Right atrium auricular region (tissue), 2 donors: ENCODE results near the gene DAAM2. TPM values are rescaled to one million over a fixed set of nuclear protein-coding genes. Genes with fewer than 3 reads are reported as not detected.

Experiments
- DNase-seq: peaks from one replicate; pipeline ENCODE4 v3.0.0-alpha.2; 2019; ENCODE audit warnings: low spot score
- H3K27ac ChIP-seq, 2 donors: fragments of 200-600 bp; sonication (generic); 1 replicate in 1 of 2; 2 replicates in 1 of 2; pipeline ENCODE4 v1.5.1; 2016 to 2019
- H3K27me3 ChIP-seq, 2 donors: fragments of 200-600 bp; sonication (generic); one replicate each; pipeline versions ENCODE4 v1.5.1 to v1.6.0; 2017 to 2019
- H3K36me3 ChIP-seq: fragments of 200-600 bp; sonication (generic); one replicate; pipeline ENCODE4 v1.5.1; 2016
- H3K4me1 ChIP-seq, 2 donors: fragments of 200-600 bp; sonication (generic); one replicate each; pipeline versions ENCODE4 v1.5.1 to v1.6.0; 2017 to 2019
- H3K4me3 ChIP-seq, 2 donors: fragments of 200-600 bp; sonication (generic); 1 replicate in 1 of 2; 2 replicates in 1 of 2; pipeline ENCODE4 v1.5.1; 2017 to 2019; ENCODE audit warnings: mild to moderate bottlenecking in 1 of 2, moderate library complexity in 1 of 2
- H3K9me3 ChIP-seq, 2 donors: fragments of 200-600 bp; sonication (generic); one replicate each; pipeline ENCODE4 v1.5.1; 2019
- CTCF ChIP-seq, 2 donors: fragments of 200-600 bp; sonication (generic); IDR thresholded peaks; one replicate each; pipeline ENCODE4 v1.5.1; 2019; ENCODE audit warnings: antibody characterized with exemption in 2 of 2
- total RNA-seq, 2 donors: library from RNA; depleted of rRNA; stranded (reverse); fragments of >200 nt; gene quantifications; one replicate each; pipeline ENCODE4 v1.1.0, GENCODE V29; 2016

DAAM2 gene
- total RNA-seq, 2 donors from 2014 or later: 8.3 to 9.7 TPM

- Histone ChIP-seq H3K27ac (no peak overlapping the region), H3K27me3 (no peaks in the 10 kb centered on the region), H3K4me3 (no peak overlapping the region), H3K9me3 (no peaks in the 10 kb centered on the region), H3K36me3 (peaks cover 33% of the 10 kb centered on the region), H3K4me1 (peaks cover 0 to 2% of the 10 kb centered on the region in 2 donors)
- no peak for TF ChIP-seq CTCF (IDR thresholded peaks at IDR 0.05)
- DNase-seq: no peak
These were observed 84.7 kb downstream of the DAAM2 start for GRCh38 chr6:39876826-39877225.

- H3K27ac ChIP-seq: no peak overlapping the region
- H3K36me3 ChIP-seq: peaks cover 26% of the 10 kb centered on the region
- TF ChIP-seq CTCF (IDR thresholded peaks at IDR 0.05): no peak
- DNase-seq: no peak
- no peaks in the 10 kb centered on the region for H3K27me3 ChIP-seq
- no peaks in the 10 kb centered on the region for H3K9me3 ChIP-seq
- H3K4me3 ChIP-seq: no peak overlapping the region
- H3K4me1 ChIP-seq: peaks cover 0 to 20% of the 10 kb centered on the region in 2 donors
These were observed 87.4 kb downstream of the DAAM2 start for GRCh38 chr6:39879535-39879934.

- no peak for DNase-seq
- Histone ChIP-seq H3K4me1 (peaks cover 0 to 20% of the 10 kb centered on the region in 2 donors), H3K27me3 (no peaks in the 10 kb centered on the region), H3K9me3 (no peaks in the 10 kb centered on the region), H3K4me3 (no peak overlapping the region), H3K36me3 (peaks cover 16% of the 10 kb centered on the region), H3K27ac (no peak overlapping the region)
- TF ChIP-seq CTCF (IDR thresholded peaks at IDR 0.05): no peak
These were observed 88.4 kb downstream of the DAAM2 start for GRCh38 chr6:39880594-39880993.

GRCh38 chr6:39881851-39882530, 89.8 kb downstream of the DAAM2 start:
- no peaks in the 10 kb centered on the region for H3K9me3 ChIP-seq
- H3K4me1 ChIP-seq: peaks cover 0 to 25% of the 10 kb centered on the region in 2 donors
- H3K27me3 ChIP-seq: no peaks in the 10 kb centered on the region
- DNase-seq: no peak
- H3K27ac ChIP-seq: peak overlapping the region; percentile 35 to 41
- H3K4me3 ChIP-seq: no peak overlapping the region
- no peak for TF ChIP-seq CTCF (IDR thresholded peaks at IDR 0.05)
- peaks cover 10% of the 10 kb centered on the region for H3K36me3 ChIP-seq

- H3K27me3 ChIP-seq: no peaks in the 10 kb centered on the region
- no peak overlapping the region for H3K4me3 ChIP-seq
- peaks cover 0 to 31% of the 10 kb centered on the region in 2 donors for H3K4me1 ChIP-seq
- no peak for TF ChIP-seq CTCF (IDR thresholded peaks at IDR 0.05)
- DNase-seq: peak; percentile 68
- H3K27ac ChIP-seq: peak overlapping the region; percentile 35 to 41
- peaks cover 10% of the 10 kb centered on the region for H3K36me3 ChIP-seq
- no peaks in the 10 kb centered on the region for H3K9me3 ChIP-seq
These were observed 90.3 kb downstream of the DAAM2 start for GRCh38 chr6:39882531-39882899.

- Histone ChIP-seq H3K9me3 (no peaks in the 10 kb centered on the region), H3K36me3 (no peaks in the 10 kb centered on the region), H3K4me1 (peaks cover 0 to 46% of the 10 kb centered on the region in 2 donors), H3K4me3 (no peak overlapping the region), H3K27ac (peak overlapping the region in 1 of 2 donors; percentile 9), H3K27me3 (no peaks in the 10 kb centered on the region)
- TF ChIP-seq CTCF (IDR thresholded peaks at IDR 0.05): no peak
- DNase-seq: no peak
These were observed 92.5 kb downstream of the DAAM2 start for GRCh38 chr6:39884696-39885095.
